ENCODE results near the gene CLPSL2. TPM values are rescaled to one million over a fixed set of nuclear protein-coding genes. Genes with fewer than 3 reads are reported as not detected.

CLPSL2 gene
- total RNA-seq, 2 donors from 2014 or later = not detected

- intact Hi-C loops (cut with DNase I) = loop anchor here (1.0 kb wide), 1 partner anchor 41 kb away; the partner anchor contains the start of gene FKBP5
- H3K4me3 ChIP-seq = no peak overlapping the region
- peaks cover 75% of the 10 kb centered on the region for H3K4me1 ChIP-seq (replicated peaks)
Measured at GRCh38 chr6:35728683-35729678, 47.4 kb upstream of the CLPSL2 start.

GRCh38 chr6:35729722-35730121 lies 46.7 kb upstream of the CLPSL2 start:
- WGBS = 19% methylated on average over 2 of the region's 2 CpGs
- peaks cover 74% of the 10 kb centered on the region for H3K4me1 ChIP-seq (replicated peaks)
- H3K27ac ChIP-seq = peak overlapping the region; percentile 99 to 100
- no peak for DNase-seq (ENCODE audit: low spot score)
- H3K9me3 ChIP-seq = no peaks in the 10 kb centered on the region
- intact Hi-C loops (cut with DNase I) = loop anchor here (2.0 to 10.0 kb wide), 2 partner anchors 129 to 385 kb away; partner anchors contain the start of gene PPARD
- no peak overlapping the region for H3K4me3 ChIP-seq
- no peak for TF ChIP-seq CTCF (IDR thresholded peaks at IDR 0.05)
- peak; percentile 39 for TF ChIP-seq POLR2AphosphoS5 (IDR thresholded peaks at IDR 0.05)
- peak; percentile 7 for TF ChIP-seq POLR2A (IDR thresholded peaks at IDR 0.05)
- no peaks in the 10 kb centered on the region for H3K36me3 ChIP-seq
- no peaks in the 10 kb centered on the region for H3K27me3 ChIP-seq (replicated peaks; ENCODE audit: insufficient read depth)

More at GRCh38 chr6:35728683-35729678, 47.4 kb upstream of the CLPSL2 start:
- no peaks in the 10 kb centered on the region for H3K9me3 ChIP-seq
- DNase-seq (ENCODE audit: low spot score) = peak; percentile 92
- TF ChIP-seq CTCF (IDR thresholded peaks at IDR 0.05) (peak in 1 of 4 experiments; percentile 18), POLR2AphosphoS5 (IDR thresholded peaks at IDR 0.05) (peak; percentile 87), POLR2A (IDR thresholded peaks at IDR 0.05) (peak; percentile 64)
- no peaks in the 10 kb centered on the region for H3K27me3 ChIP-seq (replicated peaks; ENCODE audit: insufficient read depth)
- 36% methylated on average over 12 of the region's 12 CpGs for WGBS
- H3K27ac ChIP-seq = peak overlapping the region; percentile 99 to 100
- H3K36me3 ChIP-seq = no peaks in the 10 kb centered on the region

GRCh38 chr6:35730745-35731413 lies 45.5 kb upstream of the CLPSL2 start:
- intact Hi-C loops (cut with DNase I) = loop anchor here (2.0 to 10.0 kb wide), 2 partner anchors 130 to 386 kb away; partner anchors contain the start of gene PPARD
- H3K27me3 ChIP-seq (replicated peaks; ENCODE audit: insufficient read depth) = no peaks in the 10 kb centered on the region
- peak overlapping the region; percentile 46 to 50 for H3K4me3 ChIP-seq
- peaks cover 67% of the 10 kb centered on the region for H3K4me1 ChIP-seq (replicated peaks)
- WGBS = 8% methylated on average over 15 of the region's 15 CpGs
- no peak for DNase-seq (ENCODE audit: low spot score)
- TF ChIP-seq CTCF (IDR thresholded peaks at IDR 0.05) = no peak
- TF ChIP-seq POLR2AphosphoS5 (IDR thresholded peaks at IDR 0.05) = no peak
- no peak for TF ChIP-seq POLR2A (IDR thresholded peaks at IDR 0.05)
- no peaks in the 10 kb centered on the region for H3K36me3 ChIP-seq
- H3K9me3 ChIP-seq = no peaks in the 10 kb centered on the region
- peak overlapping the region; percentile 99 to 100 for H3K27ac ChIP-seq

GRCh38 chr6:35731414-35731735 lies 45.0 kb upstream of the CLPSL2 start:
- Histone ChIP-seq H3K4me3 (peak overlapping the region; percentile 46 to 50), H3K4me1 (replicated peaks) (peaks cover 62% of the 10 kb centered on the region), H3K9me3 (no peaks in the 10 kb centered on the region), H3K36me3 (no peaks in the 10 kb centered on the region), H3K27me3 (replicated peaks; ENCODE audit: insufficient read depth) (no peaks in the 10 kb centered on the region), H3K27ac (peak overlapping the region; percentile 99 to 100)
- peak; percentile 93 for DNase-seq (ENCODE audit: low spot score)
- intact Hi-C loops (cut with DNase I) = loop anchor here (2.0 to 10.0 kb wide), 2 partner anchors 131 to 387 kb away; partner anchors contain the start of gene PPARD
- TF ChIP-seq POLR2AphosphoS5 (IDR thresholded peaks at IDR 0.05) (peak; percentile 85), CTCF (IDR thresholded peaks at IDR 0.05) (no peak), POLR2A (IDR thresholded peaks at IDR 0.05) (peak; percentile 64)
- WGBS = under 1% methylated on average over 23 of the region's 23 CpGs

Data from prostate gland (tissue), 2 donors.